ENCODE data around the gene TCOF1. TPM values are rescaled to one million over a fixed set of nuclear protein-coding genes. Genes with fewer than 3 reads are reported as not detected.
A peak's percentile ranks its signal among the peaks of the same experiment; 100 is the strongest.

Gene TCOF1, protein sequence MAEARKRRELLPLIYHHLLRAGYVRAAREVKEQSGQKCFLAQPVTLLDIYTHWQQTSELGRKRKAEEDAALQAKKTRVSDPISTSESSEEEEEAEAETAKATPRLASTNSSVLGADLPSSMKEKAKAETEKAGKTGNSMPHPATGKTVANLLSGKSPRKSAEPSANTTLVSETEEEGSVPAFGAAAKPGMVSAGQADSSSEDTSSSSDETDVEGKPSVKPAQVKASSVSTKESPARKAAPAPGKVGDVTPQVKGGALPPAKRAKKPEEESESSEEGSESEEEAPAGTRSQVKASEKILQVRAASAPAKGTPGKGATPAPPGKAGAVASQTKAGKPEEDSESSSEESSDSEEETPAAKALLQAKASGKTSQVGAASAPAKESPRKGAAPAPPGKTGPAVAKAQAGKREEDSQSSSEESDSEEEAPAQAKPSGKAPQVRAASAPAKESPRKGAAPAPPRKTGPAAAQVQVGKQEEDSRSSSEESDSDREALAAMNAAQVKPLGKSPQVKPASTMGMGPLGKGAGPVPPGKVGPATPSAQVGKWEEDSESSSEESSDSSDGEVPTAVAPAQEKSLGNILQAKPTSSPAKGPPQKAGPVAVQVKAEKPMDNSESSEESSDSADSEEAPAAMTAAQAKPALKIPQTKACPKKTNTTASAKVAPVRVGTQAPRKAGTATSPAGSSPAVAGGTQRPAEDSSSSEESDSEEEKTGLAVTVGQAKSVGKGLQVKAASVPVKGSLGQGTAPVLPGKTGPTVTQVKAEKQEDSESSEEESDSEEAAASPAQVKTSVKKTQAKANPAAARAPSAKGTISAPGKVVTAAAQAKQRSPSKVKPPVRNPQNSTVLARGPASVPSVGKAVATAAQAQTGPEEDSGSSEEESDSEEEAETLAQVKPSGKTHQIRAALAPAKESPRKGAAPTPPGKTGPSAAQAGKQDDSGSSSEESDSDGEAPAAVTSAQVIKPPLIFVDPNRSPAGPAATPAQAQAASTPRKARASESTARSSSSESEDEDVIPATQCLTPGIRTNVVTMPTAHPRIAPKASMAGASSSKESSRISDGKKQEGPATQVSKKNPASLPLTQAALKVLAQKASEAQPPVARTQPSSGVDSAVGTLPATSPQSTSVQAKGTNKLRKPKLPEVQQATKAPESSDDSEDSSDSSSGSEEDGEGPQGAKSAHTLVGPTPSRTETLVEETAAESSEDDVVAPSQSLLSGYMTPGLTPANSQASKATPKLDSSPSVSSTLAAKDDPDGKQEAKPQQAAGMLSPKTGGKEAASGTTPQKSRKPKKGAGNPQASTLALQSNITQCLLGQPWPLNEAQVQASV (N-terminal part only)
- 10 to 100 TPM; 17.3 to 68.5 TPM for total RNA-seq

DNA sequence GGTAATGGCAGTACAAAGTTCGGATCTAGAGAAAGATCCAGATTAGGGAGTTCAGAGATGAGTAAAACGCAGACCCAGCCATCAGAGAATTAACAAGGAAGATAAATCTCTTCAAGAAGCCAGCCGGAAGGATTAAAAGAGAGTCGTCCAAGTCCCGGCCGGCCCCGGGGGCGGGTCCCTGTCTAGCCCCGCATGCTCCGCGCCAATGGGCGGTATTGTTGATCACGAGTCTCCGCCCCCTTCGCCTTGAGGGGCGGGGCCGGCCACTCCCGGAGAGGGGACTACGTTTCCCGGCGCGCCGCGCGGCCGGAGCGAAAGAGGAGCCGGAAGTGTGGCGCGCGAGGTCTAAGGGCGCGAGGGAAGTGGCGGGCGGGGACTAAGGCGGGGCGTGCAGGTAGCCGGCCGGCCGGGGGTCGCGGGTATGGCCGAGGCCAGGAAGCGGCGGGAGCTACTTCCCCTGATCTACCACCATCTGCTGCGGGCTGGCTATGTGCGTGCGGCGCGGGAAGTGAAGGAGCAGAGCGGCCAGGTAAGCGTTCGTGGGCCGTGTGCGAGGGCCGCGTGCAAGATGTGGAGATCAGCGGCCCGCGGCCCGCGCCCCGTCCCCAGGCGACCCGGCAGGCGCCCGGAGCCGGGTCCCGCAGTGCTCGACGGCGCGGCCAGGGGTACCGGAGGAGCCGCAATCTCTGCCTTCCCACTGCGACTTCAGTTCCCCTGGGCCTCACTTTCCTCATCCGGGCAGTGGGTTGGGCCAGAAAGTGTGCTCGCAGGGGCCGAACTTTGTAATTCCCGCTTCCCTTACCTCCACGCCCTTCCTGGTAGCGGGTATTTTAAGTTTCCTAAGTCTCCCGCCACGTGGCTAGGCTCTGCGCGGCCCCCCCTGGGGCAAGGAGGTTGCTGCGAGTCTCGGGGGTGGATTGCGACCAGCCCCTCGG is at the start of gene TCOF1:
Gene TCOF1, plus strand, starts transcription at position 372 of the 935 bp plus-strand sequence. Its CDS starts 50 bp downstream, at position 422.
- Histone ChIP-seq H3K4me3 (peak within 1 kb of the TSS; percentile 89), H3K4me1 (peaks cover 9% of the 10 kb centered on the region), H3K9me3 (no peaks in the 10 kb centered on the region), H3K36me3 (peaks cover 9% of the 10 kb centered on the region), H3K9ac (ENCODE audit: low read depth in 2 of 2, low read length in 2 of 2) (peak within 1 kb of the TSS; percentile 79 to 85), H3K27me3 (no peaks in the 10 kb centered on the region), H3K27ac (peak within 1 kb of the TSS; percentile 47)
- DNase-seq = peak; percentile 99
- intact Hi-C loops (cut with DNase I) = loop anchor here (5.0 kb wide), 1 partner anchor 85 kb away; no protein-coding TSS in a partner anchor
- TF ChIP-seq, protein P1, sequence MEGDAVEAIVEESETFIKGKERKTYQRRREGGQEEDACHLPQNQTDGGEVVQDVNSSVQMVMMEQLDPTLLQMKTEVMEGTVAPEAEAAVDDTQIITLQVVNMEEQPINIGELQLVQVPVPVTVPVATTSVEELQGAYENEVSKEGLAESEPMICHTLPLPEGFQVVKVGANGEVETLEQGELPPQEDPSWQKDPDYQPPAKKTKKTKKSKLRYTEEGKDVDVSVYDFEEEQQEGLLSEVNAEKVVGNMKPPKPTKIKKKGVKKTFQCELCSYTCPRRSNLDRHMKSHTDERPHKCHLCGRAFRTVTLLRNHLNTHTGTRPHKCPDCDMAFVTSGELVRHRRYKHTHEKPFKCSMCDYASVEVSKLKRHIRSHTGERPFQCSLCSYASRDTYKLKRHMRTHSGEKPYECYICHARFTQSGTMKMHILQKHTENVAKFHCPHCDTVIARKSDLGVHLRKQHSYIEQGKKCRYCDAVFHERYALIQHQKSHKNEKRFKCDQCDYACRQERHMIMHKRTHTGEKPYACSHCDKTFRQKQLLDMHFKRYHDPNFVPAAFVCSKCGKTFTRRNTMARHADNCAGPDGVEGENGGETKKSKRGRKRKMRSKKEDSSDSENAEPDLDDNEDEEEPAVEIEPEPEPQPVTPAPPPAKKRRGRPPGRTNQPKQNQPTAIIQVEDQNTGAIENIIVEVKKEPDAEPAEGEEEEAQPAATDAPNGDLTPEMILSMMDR (IDR thresholded peaks at IDR 0.05) = no peak

DNA sequence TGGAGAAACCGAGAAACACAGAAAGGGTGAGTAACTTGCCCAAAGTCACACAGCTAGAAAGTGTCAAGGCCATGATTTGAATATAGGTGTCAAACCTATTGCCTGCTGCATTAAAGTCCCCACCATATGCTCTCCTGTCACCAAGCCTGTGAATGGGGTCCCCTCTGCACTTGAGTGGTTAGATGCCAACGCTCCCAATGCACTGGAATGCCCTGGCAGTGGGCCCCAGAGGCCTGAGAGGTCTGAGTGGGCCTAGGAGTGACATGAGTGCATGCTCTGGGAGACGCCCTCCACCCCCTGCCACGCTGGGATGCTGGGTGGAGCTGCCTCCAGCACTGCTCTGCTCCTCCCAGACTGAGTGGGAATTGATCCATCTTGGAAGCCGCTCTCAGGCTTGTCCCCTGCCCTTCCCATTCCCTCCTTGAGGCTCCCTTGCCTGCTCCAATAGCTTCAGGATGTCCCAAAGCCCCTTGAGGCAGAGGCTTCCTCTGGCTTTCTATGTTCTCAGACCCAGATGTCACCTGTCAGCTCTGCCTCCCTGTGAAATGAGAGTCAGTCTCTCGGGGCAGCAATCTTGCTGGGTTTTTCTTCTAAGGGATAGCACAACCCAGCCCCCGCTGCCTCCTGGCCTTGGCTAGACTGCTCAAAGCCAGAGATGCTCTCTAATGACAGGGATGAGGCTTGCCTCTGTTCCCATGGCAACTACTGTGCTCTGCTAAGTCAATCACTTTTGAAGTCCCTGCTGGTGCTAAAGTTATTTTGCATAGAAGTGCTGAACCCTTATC is 48.2 kb upstream of the TCOF1 start:
- Histone ChIP-seq H3K4me3 (no peak overlapping the region), H3K36me3 (no peaks in the 10 kb centered on the region), H3K27me3 (no peaks in the 10 kb centered on the region), H3K27ac (no peak overlapping the region), H3K4me1 (no peaks in the 10 kb centered on the region), H3K9ac (ENCODE audit: low read depth in 2 of 2, low read length in 2 of 2) (no peak overlapping the region), H3K9me3 (no peaks in the 10 kb centered on the region)
- no peak for DNase-seq
- intact Hi-C loops (cut with DNase I) = no loop called here
- TF ChIP-seq, protein P1 (IDR thresholded peaks at IDR 0.05) = no peak

DNA sequence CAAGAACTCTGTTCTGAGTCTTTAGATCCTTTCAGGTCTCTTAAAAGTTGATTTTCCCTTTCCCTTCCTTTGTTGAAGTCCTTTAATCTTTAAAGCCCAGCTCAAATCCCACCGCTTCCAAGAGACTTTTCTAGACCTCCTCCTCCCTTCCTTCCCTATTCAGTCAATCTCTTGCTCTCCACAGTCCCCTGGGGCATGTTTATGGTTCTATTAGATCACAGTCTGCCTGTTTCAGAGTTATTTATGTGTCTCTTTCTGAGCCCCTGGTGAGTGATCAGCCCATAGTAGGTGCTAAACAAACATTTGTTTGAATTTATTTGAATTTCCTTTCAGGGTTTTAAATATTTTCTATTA is 47.6 kb upstream of the TCOF1 start:
- H3K27ac ChIP-seq = no peak overlapping the region
- H3K27me3 ChIP-seq = no peaks in the 10 kb centered on the region
- H3K4me3 ChIP-seq = no peak overlapping the region
- H3K9me3 ChIP-seq = no peaks in the 10 kb centered on the region
- no peak overlapping the region for H3K9ac ChIP-seq (ENCODE audit: low read depth in 2 of 2, low read length in 2 of 2)
- TF ChIP-seq, protein P1 (IDR thresholded peaks at IDR 0.05) = no peak
- no peaks in the 10 kb centered on the region for H3K4me1 ChIP-seq
- intact Hi-C loops (cut with DNase I) = no loop called here
- H3K36me3 ChIP-seq = no peaks in the 10 kb centered on the region
- no peak for DNase-seq

DNA sequence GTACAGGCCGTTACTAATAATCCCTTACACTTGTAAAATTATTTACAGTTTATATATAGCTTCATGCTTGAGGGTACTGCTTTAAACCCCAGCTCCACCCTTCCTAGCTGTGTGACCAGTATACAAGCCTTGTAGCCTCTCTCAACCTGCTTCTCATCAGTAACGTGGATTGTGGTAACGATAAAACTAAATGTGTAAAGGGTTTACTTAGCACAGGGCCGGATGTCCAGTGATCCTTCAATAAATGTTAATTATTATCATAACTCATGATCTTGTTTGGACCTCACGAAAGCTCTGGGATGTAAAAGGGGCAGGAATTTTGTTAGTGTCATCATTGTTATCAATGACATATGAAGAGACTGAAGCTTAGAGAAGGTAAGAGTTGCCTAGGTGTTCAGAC is 47.3 kb upstream of the TCOF1 start:
- intact Hi-C loops (cut with DNase I) = no loop called here
- no peak overlapping the region for H3K4me3 ChIP-seq
- H3K36me3 ChIP-seq = no peaks in the 10 kb centered on the region
- no peak overlapping the region for H3K27ac ChIP-seq
- DNase-seq = no peak
- no peak overlapping the region for H3K9ac ChIP-seq (ENCODE audit: low read depth in 2 of 2, low read length in 2 of 2)
- H3K9me3 ChIP-seq = no peaks in the 10 kb centered on the region
- no peaks in the 10 kb centered on the region for H3K4me1 ChIP-seq
- TF ChIP-seq, protein P1 (IDR thresholded peaks at IDR 0.05) = no peak
- no peaks in the 10 kb centered on the region for H3K27me3 ChIP-seq

Measured in colonic mucosa (tissue), 4 donors.